Stimulated activated CD4-positive, alpha-beta T cell treated with anti-CD3 and anti-CD28 coated beads, TNF-alpha, amount 100 ng/mL, for 4 hours (primary cell): Measurements from ENCODE around the gene TM6SF1.
"Not testable (repeated sequence)": the region's sequence is repeated elsewhere in the genome, so short reads cannot be mapped to it uniquely, and the experiment has no call there.

ENCODE experiments used
- DNase-seq, 3 experiments: peaks; one replicate each; pipeline ENCODE4 v3.0.0-alpha.2; 2020; ENCODE audit warnings: low read depth in 3 of 3

The TM6SF1 gene

DNA sequence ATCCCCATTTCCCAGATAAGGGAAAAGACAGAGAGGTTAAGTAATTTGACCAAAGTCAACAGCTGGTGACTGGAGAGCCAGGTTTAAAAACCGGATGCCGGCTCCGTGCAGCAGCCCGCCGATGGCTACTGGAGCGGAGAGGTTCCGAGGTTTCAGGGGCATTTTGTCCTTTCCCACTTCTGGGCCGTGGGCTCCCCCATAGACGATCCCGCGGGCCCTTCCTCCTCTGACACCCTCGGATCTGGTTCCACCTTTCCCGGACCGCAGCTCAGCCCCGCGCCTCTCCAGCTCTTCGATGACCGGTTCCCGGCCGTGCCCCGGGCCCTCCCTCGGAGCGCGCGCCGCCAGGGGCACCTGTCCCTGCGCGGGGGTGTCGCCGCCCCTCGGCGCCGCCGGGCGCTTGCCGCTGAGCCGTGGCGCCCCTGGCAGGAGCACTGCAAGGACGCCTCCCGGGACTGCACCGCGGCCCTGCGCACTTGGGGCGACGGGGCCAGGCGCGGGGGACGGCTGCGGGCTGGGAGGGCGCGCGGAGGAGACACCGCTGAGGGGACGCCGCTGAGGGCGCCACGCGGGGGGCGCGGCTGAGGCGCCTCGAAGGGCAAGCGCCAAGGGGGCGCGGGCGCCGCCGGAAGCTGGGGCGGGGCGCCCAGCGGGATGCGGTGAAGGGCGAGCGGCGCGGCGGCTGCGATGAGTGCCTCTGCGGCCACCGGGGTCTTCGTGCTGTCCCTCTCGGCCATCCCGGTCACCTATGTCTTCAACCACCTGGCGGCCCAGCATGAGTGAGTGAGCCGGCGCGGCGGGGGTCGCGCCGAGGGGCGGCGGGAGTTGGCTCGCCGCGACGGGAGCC is at the start of gene TM6SF1:
Gene TM6SF1, plus strand, starts transcription at position 652 of the 847 bp plus-strand sequence. Its CDS starts 36 bp downstream, at position 688.
- DNase-seq: no peak

DNA sequence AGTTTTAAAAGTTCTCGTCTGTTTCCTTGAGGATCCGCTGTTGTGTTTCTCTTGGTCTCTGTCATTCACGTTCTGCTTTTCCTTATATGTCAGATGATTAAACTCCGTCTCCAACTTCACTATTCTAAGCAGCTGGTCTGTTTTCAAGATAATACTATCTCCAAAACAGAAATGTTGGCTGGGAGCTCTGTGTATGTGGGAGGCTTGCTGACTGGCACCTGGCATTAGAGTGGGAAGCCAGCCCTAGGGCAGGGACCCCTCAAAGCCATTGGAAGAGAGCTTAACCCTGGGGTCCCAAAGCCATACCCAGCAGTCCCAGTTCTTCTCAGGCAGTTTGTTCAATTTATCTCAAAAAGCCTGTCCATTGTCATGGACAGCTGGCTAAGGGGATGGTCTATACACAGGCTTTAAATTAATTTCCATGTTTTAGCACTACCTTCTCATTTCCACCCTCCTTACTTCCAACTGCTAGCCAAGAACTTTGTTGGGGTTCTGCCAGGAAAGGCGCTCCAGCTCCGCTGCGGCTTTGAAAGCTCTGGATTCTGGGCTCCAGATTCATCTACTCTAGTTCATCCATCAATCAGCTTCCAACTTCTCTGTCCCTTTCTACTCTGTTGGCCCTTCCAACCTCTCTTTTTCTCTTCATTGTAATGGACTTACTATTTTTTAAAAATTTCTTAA is 49.6 kb upstream of the TM6SF1 start:
- DNase-seq: no peak

GRCh38 chr15:83061680-83062079 is 45.8 kb upstream of the TM6SF1 start:
- DNase-seq: no peak

GRCh38 chr15:83062768-83063180 is 44.7 kb upstream of the TM6SF1 start:
- DNase-seq: no peak

GRCh38 chr15:83063551-83063950 is 43.9 kb upstream of the TM6SF1 start:
- DNase-seq: no peak

GRCh38 chr15:83064859-83065258 is 42.6 kb upstream of the TM6SF1 start:
- no peak for DNase-seq

DNA sequence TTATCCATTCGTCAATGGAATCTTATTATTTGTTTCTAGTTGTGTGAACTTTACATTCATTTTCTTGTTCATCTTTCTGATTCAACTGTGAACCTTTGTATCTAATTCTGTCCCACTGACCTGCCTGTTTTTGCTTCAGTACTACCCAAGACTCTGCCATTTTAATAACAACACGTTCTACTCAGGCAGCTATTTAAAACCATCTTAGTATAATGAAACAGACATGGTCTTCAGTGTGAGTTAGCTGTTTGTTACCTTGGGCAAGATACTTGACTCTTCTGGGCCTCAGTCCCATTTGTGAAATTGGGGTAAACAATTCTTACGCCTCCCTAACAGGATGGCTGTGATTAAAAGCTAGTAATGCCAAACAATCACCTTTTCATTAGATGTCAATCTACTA is 42.0 kb upstream of the TM6SF1 start:
- DNase-seq: no peak

GRCh38 chr15:83066034-83066733 is 41.3 kb upstream of the TM6SF1 start:
- DNase-seq: no peak

DNA sequence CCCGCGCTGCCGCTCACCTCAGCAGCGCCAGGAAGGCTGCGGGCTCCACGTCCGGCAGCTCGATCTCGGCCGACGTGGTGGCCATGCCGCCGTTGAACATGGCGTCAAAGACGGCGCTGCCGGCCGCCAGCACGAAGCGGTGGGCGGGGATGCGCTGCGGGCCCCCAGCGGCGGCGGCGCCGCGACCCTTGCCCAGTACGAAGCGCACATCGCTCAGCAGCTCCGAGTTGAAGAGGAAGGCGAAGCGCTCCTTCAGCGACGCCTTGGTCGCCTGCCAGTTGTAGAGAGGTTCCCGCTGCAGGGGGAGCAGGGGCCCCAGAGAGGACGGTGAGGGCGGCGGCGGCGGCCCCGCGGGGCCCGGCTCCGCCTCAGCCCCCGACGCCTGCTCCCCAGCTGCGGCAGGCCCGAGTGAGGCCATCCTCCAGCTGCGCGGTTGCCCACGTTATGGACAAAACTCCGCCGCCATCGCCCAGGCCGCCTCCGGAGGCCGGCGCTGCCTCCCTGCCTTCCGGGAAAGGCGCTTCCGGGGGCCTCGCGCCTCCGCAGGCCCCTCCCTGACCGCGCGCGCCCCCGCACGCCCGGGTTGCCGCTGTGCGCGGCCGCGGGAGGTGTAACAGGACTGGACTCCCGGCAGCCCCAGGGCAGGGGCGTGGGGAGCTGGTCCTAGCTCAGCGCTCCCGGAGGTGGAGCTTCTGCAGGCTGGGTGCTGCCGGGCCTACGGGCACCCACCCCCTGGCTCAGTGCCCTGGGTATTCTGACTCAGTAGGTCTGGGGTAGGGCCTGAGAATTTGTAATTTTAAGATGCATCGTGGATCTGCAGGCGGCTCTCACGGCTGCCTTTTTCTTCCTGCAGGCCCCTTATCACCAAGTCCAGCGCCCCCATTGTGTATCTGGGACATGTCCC is 40.5 kb upstream of the TM6SF1 start, which contains the start of gene BTBD1:
Gene BTBD1, minus strand, starts transcription at position 519 of the 904 bp plus-strand sequence. Its CDS starts 101 bp downstream, at position 418.
- DNase-seq: peak; percentile 73 to 77 (median 74)

GRCh38 chr15:83067638-83067962 is 39.8 kb upstream of the TM6SF1 start:
- no peak for DNase-seq

DNA sequence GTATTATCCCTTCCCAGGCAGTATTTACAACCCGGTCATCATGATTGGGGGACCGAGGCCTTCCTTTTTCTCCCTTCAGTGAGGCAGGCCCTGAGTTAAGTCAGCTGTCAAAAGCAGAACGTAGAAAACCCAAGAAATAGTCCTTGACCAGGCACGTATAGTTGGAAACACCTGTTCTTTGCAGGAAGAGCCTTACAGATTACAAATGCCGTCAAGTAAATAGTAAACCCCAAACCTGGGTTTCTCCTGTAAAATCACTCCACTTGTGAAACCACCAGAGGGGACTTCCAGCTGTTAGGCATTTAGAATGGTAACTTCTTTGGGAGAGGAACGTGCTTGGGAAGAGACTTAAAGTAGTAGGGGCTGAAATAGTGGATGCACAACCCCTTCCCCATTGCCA is 39.4 kb upstream of the TM6SF1 start:
- no peak for DNase-seq

GRCh38 chr15:83069211-83069642 is 38.2 kb upstream of the TM6SF1 start:
- DNase-seq: peak in 2 of 3 experiments; percentile 13 to 14

GRCh38 chr15:83077491-83078230 is 29.8 kb upstream of the TM6SF1 start:
- DNase-seq: no peak

DNA sequence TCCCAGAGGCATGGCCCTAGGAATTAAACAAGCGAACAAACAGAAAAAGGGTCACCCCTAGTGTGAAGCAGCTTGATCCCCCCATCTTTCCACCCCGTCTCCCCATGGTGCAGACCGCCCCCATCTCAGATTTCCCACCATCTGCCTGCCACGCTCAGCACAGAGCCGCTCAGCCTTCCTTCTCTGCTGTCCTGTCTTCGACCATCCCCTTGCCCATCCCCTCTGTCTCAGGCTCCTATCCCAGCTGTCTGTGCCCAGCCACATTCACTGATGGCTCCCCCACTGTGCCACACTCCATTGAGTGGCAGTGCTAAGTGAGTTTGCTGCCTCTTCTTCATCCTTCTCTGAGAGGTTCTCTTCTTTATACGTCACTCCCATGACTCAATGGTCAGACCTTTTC is 28.7 kb upstream of the TM6SF1 start:
- DNase-seq: no peak

GRCh38 chr15:83081256-83082014 is 26.0 kb upstream of the TM6SF1 start:
- DNase-seq: no peak

GRCh38 chr15:83082730-83083386 is 24.6 kb upstream of the TM6SF1 start:
- DNase-seq: no peak

GRCh38 chr15:83085461-83085860 is 22.0 kb upstream of the TM6SF1 start:
- not testable (repeated sequence) for DNase-seq

DNA sequence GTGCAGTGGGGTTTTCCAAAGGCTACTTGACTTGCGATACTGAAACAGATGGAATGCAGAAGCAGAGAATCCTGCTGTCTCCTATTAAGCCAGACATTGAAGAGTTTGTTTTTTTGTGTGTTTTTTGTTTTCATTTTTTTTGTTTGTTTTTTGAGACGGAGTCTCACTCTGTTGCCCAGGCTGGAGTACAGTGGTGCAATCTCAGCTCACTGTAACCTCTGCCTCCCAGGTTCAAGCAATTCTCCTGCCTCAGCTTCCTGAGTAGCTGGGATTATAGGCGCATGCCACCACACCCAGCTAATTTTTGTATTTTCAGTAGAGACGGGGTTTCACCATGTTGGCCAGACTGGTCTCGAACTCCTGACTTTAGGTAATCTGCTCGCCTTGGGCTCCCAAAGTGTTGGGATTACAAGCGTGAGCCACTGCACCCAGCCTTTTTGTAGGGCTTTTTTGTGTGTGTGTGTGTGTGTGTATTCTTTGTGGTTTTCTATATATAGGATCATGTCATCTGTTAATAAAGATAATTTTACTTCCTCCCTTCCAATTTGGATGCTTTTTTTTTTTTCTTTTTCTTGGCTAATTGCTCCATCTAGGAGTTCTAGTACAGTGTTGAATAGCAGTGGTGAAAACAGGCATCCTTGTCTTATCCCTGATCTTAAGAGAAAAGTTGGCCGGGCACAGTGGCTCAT is 21.4 kb upstream of the TM6SF1 start:
- not testable (repeated sequence) for DNase-seq

DNA sequence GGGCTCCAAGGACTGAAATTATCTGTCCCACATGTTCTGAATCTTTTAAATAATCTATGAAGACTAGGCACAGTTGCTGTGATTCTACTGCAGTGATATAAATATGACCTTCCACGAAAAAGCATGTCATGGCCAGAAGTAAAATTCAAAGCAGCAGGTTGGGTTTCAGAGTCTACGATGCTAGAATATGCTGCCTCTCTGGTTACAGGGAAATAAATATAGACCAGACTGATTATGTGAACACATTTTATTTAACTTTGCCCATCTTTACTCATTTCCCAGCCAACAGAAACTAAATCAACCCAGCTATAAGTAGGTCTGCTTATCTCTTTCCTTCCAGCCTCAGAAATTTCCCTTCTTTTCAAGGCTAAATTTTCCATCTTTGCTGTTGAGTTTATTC is 19.9 kb upstream of the TM6SF1 start:
- DNase-seq: no peak
